Activated T-cell treated with anti-CD3 and anti-CD28 coated beads for 1 hour (primary cell): ENCODE data around the gene NUP98.

Source experiments
- DNase-seq: peaks from one replicate; pipeline ENCODE4 v3.0.0-alpha.2; 2020; ENCODE audit warnings: low read depth

NUP98 gene

DNA sequence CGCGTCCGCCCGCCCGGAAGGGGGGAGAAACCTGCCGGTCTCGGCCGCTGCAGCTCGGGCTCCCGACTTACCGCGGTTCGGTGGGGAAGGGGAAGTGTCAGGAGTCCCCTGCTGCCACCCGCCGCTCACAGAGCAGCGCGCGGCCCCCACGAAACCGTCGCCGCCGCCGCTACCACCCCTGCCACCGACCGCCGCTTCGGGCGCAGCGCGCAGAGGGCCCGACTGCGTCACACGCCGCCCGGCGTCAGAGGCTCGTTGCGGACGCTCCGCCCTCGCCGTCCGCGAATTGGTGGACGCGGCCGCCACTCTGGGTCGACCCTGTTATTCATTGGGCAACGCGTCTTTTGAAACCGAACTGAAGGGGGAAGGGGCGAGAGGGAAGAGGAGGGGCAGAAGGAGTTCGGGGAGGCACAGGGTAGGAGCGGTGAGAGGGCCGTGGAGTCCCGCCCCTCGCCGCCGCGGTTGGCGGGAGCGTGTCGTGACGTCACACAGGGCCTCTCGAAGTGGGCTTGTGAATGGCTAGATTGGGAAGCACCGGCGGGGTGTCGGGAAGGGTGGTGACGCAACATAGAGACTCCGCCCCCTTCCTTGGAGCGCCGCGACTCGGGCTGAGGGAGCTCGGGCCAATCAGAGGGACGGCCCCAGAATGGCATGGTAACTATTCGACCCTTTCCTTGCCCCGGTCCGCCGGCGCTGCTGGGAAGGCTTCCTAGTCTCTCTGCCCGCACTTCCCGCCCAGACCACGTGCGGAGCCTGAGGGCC, at the start of gene NUP98:
Gene NUP98, minus strand, starts transcription at position 226 of the 762 bp plus-strand sequence. CDS start 15,437 bp downstream, outside the sequence.
- DNase-seq, result peak; percentile 98

DNA sequence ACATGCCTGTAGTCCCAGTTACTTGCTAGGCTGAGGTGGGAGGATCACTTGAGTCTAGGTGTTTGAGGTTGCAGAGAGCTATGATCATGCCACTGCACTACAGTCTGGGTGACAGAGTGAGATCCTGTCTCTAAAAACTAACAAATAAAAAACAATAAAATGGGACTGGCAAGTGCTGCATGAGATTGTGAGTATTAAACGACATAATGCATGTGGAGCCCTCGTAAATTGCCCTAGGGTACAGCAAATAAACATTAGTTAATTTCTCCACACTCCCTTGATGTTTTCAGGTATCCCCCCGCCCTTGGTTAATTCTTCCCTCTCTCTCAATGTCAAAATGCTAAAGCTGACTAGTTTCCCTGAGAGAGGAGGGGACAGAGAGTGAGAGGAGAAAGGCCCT, 48.3 kb upstream of the NUP98 start:
- no peak for DNase-seq

DNA sequence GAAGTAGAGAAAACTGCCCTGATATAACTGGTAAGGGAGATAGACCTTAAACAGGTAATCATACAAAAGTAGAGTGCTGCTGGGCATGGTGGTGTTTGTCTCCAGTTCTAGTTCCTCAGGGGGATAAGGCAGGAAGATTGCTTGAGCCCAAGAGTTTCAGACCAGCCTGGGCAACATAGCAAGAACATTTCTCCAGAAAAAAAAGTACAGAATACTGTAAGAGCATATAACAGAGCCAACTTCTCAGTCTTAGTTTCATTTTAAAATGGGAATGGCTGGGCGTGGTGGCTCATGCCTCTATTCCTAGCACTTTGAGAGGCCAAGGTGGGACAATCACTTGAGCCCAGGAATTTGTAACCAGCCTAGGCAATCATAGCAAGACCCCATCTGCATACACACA, 47.9 kb upstream of the NUP98 start:
- DNase-seq, result no peak

DNA sequence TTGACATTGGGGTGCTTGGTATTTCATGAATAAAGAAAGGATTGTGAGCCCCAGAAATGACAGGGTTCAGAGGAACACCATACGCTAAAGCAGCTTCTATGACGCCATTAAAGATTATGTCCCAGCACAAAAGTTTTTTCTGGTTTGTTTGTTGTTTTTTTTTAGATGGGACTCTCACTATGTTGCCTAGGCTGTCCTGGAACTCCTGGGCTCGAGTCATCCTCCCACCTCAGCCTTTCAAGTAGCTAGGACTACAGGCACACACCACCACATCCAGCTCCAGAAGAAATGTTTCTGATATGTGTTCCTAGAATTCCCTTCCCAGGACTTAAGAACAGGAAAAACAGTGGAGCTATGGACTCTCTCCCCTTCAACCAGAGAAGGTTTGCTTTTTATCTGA, 46.0 kb upstream of the NUP98 start:
- DNase-seq, result no peak

DNA sequence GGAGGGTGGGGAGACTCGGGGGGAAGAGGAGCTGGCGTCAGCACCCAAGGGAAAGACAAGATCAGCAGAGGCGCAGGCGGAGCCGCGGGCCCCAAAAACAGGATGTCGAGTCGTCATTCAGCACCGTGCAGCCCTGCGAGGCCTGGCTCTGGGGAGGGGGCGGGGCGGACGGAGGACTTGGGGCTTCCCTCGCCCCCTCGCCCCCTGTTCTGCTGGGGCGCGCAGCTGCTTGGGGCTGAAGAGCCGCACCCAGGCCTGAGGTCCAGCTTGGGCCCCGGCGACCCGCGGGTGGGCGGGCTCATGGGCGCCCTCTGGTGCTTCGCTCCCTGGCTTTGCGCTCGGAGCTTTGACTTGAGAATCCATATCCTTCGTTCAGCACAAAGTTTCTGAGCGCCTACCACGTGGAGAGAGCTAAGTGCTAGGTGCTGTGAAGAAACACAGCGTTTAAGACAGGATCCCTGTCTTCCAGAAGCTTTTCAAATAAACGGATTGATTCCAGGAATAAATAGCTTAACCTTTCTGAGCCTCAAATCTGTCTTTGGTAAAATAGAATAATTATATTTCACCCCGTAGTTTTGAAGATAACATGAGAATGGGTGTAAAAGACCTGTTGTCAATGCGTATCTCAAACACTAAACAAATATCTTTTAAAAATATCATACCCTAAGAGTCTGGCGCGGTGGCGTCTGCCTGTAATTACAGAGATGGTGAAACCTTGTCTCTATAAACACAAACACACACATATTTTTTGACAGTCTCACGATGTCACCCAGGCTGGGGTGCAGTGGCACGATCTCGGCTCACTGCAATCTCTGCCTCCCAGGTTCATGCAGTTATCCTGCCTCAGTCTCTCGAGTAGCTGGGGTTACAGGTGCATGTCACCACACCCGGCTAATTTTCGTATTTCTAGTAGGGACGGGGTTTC, 44.3 kb upstream of the NUP98 start:
- DNase-seq, result peak; percentile 86

DNA sequence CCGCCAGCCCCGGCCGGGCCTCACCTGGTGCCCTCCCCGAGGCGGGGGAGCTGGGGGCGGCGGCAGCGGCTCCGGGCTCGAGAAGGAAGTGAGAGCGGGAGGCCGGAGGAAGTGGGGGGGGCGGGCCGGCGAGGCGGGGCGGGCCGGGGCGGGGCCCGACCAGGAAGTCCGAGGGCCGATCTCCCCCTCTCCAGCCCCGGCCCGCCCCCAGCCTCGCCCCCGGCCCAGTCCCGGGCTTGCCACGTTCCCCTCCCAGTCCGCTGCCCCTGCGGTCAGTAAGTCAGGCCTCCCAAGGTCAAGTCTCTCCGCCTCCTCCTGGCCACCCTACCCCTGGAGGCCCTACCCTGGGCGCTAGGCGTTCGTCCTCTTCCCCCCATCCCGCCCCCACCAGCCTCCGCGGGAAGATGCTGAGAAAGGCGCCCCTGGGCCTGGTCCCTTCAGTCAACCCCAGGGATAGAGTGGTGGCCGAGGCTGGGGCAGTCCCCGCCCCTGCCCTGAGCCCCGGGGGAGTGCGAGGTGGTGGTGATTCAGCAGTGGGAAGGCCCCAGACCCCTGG, 43.6 kb upstream of the NUP98 start, which contains the start of gene RHOG:
Gene RHOG, minus strand, starts transcription at position 90 of the 556 bp plus-strand sequence. CDS start 12,821 bp downstream, outside the sequence.
- peak; percentile 53 for DNase-seq

DNA sequence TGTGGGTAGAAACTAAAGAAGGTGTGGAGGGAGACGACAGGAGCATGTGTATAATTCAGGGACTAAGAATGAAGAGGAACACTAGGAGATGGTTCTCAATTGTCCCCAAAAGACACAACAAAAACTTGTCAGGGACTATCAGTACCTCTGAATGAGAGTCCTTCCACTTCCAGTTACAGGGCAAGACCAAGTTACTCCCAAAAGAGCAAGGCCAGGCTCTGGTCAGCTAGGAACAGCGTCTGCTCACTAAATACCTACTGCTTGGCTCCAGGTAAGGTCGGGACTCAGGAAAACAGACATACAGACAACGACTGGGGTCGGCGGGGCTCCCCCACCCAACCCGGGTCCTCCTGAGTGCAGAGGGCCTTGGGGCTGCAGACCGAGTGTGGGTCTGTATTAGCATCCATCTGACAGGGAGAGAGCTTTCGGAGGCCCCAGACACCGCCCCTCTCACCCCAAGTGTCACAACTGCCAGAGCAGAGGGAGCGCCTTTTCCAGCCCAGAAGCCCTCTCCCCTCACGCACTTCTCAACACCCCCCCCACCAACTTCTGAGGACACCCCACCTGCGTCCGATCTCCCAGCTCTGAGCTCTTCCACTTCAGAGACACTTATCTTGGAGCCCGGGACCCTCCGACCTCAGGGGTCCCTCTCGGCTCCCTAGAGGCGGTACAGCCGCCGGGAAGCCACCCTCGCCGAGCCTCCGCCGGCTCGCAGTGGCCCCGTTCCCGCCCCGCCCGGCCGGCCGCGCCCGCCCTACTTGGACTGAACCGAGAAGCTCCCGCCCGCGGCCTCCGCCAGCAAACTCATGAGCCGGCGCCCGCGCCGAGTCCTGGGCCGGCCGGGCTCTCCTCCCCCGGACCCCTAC, 42.9 kb upstream of the NUP98 start:
- peak; percentile 23 for DNase-seq

DNA sequence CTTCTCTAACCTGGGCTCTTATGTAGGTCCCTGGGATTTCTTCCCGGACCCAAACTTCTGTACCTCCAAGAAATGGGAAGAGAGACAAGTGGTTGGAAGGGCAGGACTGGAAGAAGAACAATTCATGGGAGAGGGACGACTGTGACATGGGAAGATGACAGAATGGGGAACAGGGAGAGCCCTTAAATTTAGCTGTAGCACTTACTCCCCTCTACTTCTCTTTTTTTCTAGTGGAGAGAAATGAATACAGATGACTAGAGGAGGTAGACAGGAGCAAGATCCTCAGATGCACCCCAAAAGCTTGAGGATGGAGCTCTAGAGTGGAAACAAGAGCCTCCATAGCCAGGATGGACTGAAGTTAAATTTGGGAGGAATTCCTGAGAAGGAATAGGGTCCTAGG, 41.1 kb upstream of the NUP98 start:
- DNase-seq, result no peak

DNA sequence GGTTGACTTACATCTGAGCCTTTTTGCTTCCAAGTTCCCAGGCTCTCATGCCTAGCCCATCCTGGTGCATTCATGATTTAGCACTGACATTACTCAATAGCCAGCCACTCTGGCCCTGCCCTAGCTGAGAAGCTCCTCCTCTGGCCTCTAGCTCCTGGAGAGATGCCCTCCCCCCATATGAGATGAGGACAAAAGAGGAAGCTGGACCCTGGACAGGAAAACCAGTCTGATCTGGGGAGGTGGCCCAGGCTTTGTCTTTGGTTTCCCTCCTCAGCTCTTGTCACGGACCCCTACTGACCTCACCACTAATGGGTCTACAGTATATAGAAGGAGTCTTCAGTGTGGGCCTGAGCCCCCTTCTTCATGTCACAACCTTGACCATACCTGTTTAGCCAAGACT, 40.4 kb upstream of the NUP98 start:
- no peak for DNase-seq

DNA sequence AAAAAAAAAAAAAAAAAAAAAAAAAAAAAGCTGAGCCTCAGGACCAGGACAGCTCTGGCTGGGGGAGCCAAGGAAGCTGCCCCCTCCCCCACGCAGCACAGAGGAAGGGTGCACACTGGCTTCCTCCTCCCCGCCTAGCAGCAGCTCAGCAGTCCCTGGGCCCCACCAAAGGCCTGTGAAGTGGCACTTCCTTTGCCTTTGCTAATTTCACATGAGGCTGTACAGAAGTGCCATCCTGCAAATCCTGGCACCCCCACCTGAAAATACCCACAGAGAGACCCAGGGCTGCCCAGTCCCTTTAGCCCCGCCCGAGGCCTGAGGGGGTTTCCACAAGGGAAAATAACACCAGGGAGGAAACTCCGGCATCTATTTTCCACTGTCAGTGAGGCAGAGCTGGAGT, 39.5 kb upstream of the NUP98 start:
- peak; percentile 41 for DNase-seq

DNA sequence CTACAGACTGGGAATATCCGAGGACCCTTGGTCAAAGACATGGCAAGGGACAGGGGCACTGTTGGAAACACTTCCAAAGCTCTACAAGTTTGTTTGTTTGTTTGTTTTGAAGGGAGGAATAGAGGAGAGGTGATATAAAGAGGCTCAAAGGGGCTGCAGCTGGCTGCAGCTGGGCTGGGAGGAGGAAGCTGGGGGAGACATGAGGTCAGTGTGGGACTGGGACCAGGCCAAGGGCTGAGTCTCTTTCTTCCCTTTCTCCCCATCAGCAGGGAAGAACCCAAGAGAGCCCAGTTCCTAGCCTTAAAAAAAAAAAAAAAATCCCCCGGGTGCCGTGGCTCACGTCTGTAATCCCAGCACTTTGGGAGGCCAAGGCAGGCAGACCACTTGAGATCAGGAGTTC, 38.4 kb upstream of the NUP98 start:
- no peak for DNase-seq

DNA sequence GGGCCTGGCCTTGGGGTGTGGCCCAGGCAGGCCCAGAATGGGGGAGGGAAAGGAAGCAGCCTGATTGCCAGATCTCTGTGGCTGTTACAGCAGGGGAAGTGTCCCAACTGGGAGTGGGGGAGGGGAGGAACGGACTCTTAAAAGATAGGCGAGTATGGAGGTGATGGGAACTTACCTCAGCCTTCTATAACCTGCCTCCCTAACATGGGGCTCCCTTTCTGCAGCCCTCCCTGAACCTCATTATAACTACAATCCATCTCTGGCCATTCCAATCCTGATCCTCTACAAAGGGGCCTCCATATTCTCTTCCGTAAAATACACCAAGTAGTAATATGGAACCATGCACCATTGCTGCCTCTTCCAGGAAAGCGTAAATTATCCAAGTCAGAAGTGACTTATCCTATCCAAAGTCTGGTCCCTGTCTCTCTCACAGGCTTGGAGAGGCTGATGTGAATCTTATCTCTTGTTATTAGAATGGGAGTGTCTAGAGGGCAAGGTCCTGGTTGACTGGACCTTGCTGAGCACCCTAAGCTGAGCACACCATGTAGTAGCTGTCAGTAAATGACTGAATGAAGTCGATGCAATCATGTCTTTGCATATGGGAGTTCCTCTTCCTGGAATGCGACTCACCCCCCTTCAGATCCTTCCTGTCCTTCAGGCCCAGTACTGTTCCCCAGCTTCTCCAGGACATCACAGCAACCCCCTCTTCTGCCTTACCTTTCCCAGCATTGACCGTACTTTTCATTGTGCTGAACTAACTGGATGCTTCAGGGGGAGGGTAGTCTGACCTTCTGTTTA, 37.5 kb upstream of the NUP98 start:
- no peak for DNase-seq

DNA sequence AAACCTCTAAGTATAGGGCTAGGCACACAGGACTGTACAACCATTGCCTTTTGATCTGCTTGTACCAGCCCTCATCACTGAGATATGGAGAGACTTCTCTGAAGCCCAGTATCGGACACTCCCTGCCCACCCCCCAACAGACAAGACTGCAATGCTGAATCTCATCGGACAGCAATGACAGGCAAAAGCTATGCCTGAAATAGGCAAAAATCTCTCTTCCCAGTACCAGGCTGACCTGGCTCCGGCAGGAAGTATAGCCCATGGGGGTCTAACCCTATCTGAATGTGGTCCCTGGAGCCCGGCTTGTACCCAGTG, 37.0 kb upstream of the NUP98 start:
- no peak for DNase-seq

DNA sequence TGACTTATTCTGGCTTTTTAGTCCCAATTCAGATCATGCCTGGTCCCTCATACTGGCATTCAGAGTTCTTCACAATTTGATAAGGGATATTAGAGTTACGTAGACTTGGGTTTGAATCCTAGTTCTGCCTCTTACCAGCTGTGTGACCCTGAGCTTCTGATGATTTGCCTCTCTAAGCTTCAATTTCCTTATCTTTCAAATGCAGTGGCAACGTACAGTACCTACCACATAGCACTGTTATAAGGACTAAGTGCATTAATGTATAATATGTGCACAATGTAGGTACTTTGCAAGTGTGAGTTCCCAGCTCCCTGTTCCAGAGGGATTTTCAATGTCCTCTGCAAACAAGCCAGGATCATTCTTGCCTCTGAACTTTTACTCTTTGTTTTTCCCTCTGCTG, 36.1 kb upstream of the NUP98 start:
- no peak for DNase-seq

DNA sequence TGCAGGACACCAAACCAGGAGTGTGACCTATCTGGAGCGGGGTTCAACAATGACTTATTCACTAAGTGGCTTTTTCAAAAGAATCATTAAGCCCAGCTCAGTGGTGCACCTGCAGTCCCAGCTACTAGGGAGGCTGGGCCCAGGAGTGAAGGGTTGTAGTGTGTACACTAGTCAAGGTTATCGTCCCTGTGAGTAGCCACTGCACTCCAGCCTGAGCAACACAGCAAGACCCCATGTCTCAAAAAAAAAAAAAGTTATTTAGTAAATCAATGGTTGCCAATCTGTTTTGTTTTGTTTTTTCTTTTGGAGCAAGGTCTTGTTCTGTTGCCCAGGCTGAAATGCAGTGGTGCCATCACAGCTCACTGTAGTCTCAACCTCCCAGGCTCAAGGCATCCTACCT, 35.5 kb upstream of the NUP98 start:
- no peak for DNase-seq

DNA sequence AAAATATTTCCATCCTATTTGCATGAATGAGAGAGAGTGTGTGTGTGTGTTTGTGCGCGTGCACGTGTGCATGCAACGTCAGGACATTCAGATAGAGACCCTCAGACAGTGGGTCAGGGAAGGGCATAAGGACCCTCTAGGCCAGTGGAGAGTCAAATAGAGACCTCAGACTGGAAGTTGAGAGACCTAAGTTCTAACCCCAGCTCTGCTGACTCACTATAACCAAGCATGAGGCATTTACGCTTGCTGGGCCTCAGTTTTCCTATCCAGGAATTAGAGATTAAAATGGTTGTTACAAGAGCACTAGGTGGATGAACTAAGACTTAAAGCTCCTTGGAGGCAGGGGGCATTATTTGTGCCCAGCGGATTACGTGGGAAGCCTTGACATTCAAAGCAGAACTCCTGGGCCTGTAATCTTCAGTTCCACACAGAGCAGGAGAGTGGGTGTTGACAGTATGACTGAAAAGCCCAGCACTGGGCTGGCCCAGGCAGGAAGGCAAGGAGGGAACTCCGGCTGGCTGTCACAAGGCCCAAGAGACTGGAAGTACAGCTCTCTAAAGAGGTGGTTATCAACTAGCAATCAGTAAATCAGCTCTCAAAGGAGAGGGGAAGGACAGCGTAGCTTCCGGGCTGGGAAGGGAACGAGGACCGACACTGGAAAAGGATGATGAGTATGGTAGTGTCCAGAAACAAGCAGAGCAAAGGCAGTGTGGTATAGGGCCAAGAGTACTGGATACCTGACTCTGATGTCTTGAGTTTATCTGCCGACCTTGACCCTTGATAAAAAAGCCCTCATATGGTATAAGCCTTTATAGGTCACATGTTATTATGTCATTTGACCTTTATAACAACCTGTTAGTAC, 34.3 kb upstream of the NUP98 start:
- DNase-seq, result no peak

DNA sequence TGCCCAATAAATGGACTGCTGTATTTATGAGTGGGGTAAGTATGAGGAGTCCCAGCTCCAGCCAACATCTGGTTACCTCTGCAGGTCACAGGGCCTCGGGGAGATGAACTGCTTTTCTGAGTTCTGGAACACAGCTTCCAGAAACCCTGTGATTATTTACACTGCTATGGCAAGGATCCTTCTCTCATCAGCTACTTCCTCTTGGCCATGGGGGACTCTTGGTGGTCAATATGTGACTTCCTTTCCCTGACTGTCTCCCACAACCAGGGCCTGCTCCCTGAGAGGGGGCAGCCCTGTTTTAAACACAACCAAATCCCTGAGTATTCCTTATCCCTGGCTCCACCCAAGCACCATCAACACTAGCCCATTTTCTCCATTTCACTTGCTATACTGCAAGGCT, 33.4 kb upstream of the NUP98 start:
- no peak for DNase-seq

DNA sequence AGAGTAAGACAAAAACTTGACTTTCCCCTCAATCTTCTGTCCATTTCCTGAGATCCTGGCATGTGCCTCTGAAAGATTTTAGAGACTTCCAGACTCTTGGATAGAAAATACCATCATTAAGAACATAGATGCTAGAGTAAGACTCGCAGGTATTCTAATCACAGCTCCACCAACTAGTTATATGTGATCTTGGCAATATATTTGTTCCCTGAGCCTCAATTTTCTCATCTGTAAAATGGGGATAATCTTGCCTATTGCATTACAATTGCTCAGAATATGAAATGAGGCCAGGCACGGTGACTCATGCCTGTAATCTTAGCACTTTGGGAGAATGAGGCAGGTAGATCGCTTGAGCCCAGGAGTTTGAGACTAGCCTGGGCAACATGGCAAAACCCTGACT, 32.7 kb upstream of the NUP98 start:
- no peak for DNase-seq

DNA sequence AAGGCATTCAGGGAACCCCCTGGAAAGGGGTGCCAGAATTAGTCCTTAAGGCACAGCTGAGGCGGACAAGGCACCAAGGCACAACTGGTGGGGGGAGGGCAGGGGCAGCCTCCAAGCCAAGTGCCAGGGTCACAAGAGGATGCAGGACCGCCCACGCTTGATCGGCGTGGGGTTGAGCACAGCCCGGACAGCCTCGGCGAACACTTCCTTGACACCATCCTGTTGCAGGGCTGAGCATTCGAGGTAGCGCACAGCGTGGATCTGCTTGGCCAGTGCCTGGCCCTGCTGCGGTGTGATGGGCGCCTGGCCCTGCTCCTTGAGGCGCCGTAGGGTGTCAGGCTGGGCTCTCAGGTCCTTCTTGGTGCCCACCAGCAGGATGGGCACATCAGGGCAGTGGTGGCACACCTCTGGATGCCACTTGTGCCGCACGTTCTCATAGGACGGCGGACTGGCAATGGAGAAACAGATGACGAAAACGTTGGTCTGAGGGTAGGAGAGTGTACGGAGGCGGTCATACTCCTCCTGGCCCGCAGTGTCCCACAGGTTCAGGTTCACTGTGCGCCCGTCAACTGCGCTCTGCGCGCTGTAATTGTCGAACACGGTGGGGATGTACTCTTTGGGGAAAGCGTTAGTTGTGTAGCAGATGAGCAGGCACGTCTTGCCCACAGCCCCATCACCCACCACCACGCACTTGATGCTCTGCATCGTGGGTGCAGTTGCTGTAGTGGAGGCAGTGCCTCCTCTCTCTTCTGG, 30.3 kb upstream of the NUP98 start:
- no peak for DNase-seq
